OCI-M2 (cell line): Measurements from ENCODE around the gene CRNKL1.
"Not testable (repeated sequence)": the region's sequence is repeated elsewhere in the genome, so short reads cannot be mapped to it uniquely, and the experiment has no call there.

Experiments used
- DNase-seq: peaks from one replicate; lab custom pipeline; 2025; ENCODE audit not compliant: unreplicated experiment; lab: John Stamatoyannopoulos, UW

The CRNKL1 gene

DNA sequence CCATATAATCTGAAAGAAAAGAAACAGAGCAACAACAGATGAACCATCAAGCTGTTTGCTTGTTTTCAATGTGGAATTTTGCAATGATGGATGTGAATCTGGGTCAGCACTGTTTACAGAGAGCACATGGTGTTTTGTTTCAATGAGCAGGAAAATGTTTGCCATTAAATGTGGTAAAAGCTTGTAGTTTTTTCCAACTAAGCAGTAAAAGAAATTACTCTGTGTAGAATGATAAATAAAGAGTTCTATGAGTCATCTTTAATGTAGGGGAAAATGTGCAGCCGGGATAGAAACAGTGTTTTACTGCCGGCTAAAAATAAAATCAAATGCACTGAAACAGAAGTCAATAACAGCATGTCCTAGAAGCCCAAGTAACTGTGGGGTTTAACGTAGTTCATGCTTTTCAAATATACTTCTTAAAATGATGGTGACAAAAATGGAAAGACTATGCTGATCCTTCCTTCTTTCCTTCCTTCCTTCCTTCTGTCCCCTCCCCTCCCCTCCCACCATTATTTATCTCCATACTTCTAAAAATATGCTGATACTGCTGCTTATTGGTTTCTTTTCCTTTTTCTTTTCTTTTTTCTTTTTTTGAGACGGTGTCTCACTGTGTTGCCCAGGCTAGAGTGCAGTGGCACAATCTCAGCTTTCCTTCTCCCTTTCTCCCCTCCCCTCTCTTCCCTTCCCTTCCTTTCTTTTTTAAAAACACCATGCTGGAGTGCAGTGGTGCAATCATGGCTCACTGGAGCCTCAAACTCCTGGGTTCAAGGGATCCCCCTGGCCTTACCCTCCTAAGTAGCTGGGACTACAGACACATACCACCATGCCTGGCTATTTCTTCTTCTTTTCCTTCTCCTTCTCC, 41.4 kb downstream of the CRNKL1 start:
- DNase-seq, result no peak

DNA sequence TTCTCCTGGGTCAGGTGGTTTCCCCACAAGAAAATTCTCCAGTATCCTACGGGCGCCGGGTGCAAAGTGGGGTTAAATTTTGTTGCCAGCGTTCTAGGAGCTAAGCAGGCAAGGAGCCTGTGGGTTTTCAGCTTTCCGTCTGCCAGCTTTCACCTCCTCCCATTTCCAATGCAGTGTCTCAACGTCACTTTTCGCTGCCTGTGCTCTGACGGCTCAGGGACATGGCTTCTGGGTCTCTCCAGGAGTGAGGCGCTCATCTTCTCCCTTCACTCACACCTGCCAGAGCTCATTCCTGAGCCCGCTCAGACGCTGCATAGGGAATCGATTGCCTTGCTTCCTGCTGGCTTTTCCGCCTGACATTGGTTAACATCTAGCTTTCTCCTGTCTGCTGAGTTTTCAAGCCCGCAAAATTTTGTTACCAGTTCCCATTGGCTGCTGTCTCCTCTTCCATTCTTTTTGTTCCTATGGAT, 42.4 kb downstream of the CRNKL1 start:
- no peak for DNase-seq

DNA sequence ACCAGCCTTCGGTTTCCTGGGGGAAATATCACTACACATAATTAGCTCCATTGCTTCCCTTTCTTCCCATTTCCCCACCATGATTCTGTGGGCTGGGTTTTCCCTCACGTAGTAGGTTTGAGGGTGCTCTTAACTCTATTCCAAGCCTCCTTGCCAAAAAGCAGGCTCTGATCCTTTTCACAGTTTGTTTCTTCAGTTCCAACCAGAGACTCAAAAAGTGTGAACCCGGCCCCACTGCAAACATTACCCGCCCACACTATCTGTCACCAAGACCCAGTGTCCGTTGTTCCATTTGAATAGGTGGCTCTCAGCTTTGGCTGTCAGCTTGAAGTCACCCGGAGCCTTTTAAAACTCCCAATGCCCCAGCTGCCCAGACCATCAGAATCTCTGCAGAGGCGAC, 46.9 kb downstream of the CRNKL1 start:
- DNase-seq, result no peak

DNA sequence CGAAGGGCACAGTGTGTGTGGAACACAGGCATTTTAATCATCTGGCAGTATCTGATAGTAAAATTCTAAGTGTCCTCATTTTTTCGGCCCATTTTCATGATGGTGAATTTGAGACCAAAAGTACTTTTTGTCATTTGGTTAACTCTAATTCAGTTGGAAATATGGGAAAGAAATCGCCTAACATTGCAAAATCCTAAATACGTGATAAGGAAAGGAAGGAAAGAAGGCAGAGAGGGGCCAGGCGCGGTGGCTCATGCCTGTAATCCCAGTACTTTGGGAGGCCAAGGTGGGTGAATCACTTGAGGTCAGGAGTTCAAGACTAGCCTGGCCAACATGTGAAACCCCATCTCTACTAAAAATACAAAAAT, 48.3 kb downstream of the CRNKL1 start:
- not testable (repeated sequence) for DNase-seq

- no peak for DNase-seq
Observed at GRCh38 chr20:20003031-20003954, 49.0 kb downstream of the CRNKL1 start.

DNA sequence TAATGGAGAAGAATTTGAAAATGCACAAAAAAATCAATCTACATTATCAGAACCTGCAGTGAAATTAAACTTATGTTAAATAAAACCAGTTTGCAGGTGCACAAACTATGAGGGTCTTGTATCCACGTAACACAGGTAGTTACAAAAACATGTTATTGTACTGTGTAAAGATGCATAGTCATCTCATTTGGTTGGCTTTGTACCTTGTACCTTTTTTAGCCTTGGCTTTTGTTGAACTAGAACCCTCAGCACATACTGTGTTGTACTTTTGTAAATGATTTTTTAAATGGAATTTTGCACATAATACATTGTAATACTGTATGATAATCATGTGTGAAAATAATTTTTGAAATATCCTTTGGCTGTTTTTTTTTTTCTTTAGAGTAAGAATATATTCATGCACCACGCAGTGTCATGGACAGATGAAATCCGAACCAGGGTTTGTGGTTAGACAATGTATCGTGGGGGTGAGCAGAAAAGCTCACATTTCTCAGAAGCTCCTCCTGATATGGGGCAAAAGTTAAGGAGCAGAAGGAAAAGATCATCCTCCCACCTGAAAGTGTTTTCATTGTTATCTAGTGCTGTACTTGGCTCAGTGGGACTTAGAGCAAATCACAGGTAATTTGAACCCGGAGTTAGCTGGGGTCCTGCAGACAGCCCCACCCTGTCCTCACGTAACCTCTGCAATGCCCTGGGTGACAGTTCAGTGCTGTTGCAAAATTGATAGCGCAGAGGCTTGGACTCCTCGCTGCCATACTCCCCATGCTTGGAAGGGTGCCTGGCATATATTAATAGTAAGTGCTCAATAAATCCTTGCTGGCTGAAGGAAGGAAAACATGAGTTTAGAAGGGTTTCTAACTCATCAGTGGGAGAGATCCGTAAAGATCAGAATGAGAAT, 49.9 kb downstream of the CRNKL1 start:
- DNase-seq, result no peak

- DNase-seq, result no peak
Observed at GRCh38 chr20:20000211-20000968, 51.9 kb downstream of the CRNKL1 start.

DNA sequence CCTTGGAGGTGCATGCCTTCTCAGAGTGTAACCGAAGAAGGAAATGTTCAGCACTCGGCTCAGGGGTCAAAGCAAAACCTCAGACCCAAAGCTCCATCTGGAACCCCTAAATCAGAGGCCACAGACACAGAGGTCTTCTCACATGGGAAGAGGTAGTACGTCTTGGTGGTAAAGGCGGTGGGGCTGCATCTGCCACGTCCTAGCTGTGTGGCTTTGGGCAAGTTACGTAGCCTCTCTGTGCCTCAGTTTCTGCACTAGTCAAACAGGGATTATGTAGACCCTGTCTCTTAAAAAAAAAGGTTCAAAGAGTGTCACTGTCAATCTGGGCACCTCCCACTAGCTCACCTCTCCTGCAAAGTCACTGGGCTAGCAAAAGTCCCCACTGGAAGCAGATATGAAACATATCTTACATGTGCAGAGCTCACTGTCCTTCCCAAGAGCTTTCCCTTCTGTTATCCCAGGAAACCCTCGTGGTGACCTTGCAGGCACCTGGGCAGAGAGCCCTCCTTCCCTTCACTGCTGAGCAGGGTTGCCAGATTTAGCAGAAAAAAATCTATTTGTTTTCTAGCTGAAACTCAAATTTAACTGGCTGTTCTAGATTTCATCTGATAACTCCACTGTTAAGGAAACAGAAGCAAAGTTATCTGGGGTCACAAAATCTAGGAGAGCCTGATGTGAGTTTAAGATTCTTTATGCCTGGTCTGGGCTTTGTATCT, 53.1 kb downstream of the CRNKL1 start:
- DNase-seq, result no peak

DNA sequence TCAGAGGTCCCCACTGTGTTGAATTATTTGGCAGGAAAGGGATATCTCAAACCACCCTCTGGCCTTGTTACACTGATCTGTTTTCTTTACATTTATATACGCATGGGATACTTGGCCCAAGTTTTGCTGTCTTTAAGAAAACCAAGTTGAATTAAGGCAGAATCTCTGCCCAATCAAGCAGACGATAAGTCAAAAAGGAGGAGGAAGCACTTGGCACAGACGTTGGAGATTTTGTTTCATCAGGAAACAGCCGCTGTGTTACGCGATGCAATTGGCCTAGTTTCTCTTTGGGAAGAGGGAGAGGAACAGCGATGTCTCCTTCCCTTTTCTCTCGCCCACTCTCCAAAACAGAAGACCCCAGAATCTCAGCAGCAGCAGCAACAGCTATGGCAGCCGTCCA, 55.3 kb downstream of the CRNKL1 start:
- no peak for DNase-seq

DNA sequence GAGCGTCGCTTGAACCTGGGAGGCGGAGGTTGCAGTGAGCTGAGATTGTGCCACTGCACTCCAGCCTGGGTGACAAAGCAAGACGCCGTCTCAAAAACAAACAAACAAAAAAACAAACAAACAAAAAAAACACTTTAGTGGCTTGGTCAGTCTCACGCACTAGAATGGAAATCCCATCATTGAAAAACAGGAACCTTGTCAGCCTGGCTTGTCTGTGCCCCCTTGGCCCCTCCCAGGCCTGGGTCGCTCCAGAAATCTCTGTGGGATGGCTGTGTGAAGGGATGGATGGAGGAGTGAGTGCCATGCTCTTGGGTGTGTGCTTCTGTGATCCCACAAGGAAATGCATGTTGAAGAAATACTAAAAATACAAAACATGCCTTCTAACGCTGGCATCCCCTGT, 56.0 kb downstream of the CRNKL1 start:
- DNase-seq, result no peak

- DNase-seq, result no peak
Observed at GRCh38 chr20:19995220-19995863, 56.9 kb downstream of the CRNKL1 start.

- no peak for DNase-seq
Observed at GRCh38 chr20:19993958-19994669, 58.2 kb downstream of the CRNKL1 start.

DNA sequence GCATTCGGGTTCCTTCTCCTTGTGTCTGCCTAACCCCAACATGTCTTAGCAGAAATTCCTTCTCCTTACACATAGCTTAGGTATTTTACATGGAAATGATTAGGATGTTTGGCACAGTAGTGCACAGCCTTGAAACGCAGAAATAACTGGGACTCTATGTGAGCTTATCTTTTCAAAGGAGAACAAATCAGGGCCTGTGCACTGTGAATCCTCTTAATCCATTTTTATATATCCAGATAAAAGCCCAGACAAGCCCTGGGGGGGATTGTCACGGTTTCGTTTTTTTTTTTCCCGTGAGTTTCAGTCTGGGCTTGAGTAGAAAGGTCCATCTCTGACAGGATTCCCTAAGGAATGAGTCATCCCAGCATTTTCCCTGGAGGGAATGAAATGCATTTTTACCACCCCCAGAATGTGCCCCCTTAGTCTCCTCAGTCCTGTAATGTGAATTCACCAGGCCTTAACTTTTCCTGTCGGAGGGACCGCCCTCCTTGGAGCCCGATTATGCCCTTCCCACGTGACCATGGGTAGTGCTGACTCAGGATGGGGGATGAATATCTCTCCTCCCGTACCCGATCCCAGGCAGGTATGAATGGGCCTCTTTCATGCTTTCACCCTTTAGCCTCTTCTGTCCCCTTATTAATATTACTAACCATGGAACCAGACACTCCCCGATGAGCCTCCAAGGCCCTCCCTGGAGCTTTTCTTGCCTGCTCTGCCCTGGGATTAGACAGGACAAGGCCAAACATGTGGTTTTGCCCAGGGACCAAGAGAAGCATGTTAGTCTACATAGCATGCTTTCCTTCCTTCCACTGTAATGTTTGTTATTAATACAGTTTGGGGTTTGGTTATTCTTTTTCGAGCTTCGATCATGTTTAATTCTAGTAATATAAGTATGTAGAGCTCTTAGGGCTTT, 59.0 kb downstream of the CRNKL1 start:
- no peak for DNase-seq

GRCh38 chr20:19991854-19992253, 60.4 kb downstream of the CRNKL1 start:
- DNase-seq, result no peak

- DNase-seq, result no peak
Observed at GRCh38 chr20:19991308-19991707, 61.0 kb downstream of the CRNKL1 start.

- no peak for DNase-seq
Observed at GRCh38 chr20:19990850-19991249, 61.4 kb downstream of the CRNKL1 start.

GRCh38 chr20:19987046-19987445, 65.2 kb downstream of the CRNKL1 start:
- no peak for DNase-seq
